Measurements from ENCODE around the gene NTF3.

Gene NTF3

DNA sequence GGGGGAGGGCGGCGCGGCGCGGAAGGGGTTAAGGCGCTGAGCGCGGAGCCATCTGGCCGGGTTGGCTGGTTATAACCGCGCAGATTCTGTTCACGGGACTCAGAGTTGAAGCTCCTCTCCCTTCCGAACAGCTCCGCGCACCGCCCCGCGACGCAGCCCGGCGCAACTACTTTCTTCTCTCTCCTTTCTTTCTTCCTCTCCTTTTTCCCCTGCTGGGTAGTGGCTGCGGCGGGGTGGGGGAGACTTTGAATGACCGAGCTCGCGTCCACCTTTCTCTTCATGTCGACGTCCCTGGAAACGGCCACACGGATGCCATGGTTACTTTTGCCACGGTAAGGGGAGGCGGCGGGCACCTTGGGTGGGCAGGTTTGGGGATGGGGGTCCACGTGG, at the start of gene NTF3:
NTF3 (plus strand) TSS at position 98 of the 390 bp plus-strand sequence; CDS start at position 315, 217 bp downstream.
- no peak for DNase-seq (ENCODE audit: low read depth)

DNA sequence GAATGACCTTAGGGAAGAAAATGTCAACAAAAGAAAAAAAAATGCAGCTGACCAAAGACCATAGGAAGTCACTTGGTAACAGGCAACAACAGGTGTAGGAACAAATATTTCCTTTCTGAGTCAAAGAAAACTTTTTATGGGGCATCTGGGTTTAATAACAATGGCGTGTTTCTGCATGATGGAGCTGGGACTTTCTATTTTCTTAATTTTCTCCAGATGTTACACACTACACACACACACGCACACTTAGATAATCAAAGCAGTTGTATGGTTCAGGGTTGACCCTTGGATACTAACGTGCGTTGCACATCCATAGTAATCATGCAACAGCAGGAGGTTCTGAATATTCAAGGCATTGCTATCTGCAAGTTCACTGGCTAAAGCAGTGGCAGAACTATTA, 47.9 kb upstream of the NTF3 start:
- DNase-seq (ENCODE audit: low read depth): no peak

DNA sequence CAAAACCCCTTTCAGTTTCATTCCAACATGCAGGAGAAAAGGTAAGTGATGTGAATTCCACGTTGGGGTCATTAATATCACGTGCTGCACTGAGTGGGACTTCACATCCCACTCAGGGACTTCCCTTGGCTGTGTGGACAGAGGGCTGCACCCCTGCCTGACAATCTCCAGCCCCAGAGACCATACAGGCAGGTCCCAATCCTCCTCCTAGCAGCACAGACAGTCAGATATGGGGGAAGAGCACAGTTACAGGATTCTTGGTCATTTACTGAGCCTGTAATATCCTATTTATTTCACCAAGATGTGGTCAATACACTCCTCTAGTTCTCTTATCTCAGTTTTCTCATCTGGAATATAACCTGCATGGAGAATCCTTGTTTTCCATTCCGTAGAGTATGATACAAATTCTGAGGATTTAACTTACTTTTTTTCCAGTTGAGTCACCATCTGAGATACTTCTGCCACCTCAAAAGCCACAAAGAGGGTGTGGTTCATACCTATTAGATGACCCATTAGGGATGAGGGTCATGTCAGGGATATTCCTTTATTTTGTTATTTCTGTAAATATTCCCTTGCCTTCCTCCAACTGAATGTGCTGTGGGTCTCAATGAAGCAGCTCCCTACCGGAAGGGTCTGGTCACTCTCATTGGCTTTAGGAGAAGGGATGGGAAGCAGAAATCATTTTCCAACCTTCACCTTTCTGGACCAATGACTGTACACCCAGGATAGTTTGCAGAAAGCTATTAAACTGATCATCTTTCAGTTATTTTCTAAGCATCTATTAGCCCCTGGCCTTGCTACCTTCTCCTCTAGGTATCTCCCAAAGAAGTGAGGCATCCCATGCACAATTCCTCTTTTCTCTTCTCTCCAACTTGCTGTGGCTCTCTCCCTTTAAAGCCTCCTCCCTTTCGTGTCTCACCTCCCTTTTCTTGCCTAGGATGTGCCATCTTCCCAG, 43.0 kb upstream of the NTF3 start:
- DNase-seq (ENCODE audit: low read depth): no peak

DNA sequence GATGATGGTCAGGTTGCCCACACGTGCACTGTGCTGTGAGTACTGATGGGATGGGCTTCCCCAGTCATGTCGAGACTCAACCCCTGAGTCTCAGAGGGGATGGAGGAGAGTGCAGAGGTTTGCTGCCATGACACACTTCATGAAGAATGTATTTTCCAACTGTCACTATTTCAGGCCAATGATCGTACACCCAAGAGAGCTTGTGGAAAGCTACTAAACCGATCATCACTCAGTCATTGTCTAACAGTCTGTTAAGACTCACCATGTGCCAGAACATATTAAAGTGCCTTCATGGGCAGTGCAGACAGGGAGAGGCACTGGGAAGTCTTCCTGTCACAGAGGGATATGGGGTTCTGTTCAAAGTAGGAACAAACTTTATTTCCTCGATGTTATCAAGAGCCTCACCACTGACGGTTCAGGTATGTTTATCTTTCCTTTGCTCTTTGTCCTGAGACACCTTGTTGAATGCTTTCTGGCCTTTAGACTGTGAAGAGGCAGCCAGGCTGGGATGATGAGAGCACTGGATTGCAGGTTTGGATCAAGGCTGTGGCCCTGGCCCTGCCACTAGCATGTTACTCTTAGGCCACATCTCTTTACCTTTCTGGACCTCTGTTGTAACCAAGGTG, 41.6 kb upstream of the NTF3 start:
- DNase-seq (ENCODE audit: low read depth): no peak

DNA sequence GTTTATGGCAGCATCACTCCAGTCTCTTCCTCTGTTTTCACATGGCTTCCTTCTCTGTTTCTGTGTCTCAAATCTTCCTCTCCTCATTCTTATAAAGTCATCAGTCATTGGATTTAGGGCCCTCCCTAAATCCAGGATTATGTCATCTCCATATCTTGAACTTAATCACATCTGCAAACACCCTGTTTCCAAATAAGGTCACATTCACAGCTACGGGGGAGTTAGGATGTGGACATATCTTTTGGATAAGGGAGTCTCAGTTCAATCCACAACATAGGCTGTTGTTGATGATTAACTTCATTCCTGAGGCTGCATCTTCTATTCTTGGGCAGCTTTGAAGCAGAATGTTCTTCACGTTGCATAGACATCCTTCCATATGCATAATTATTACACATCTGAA, 40.3 kb upstream of the NTF3 start:
- no peak for DNase-seq (ENCODE audit: low read depth)

DNA sequence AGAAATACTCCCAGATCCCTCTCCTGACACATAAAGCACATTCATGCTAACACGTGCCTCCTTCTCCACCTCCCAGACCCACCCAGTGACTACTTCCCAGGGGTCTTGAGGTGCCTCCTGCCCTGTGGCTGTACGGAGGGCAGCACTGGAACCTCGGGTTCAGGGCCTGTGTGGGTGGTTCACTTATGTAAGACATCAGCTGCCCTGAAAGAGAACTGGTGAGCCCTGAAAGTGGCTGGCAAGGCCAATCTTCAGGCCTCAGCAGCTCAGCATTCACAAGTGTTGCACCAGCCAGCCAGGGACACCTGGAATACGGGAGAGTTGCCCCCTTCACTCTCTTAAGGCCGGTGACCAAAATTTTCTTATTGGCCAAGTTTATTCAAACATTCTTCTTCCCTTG, 38.9 kb upstream of the NTF3 start:
- no peak for DNase-seq (ENCODE audit: low read depth)

DNA sequence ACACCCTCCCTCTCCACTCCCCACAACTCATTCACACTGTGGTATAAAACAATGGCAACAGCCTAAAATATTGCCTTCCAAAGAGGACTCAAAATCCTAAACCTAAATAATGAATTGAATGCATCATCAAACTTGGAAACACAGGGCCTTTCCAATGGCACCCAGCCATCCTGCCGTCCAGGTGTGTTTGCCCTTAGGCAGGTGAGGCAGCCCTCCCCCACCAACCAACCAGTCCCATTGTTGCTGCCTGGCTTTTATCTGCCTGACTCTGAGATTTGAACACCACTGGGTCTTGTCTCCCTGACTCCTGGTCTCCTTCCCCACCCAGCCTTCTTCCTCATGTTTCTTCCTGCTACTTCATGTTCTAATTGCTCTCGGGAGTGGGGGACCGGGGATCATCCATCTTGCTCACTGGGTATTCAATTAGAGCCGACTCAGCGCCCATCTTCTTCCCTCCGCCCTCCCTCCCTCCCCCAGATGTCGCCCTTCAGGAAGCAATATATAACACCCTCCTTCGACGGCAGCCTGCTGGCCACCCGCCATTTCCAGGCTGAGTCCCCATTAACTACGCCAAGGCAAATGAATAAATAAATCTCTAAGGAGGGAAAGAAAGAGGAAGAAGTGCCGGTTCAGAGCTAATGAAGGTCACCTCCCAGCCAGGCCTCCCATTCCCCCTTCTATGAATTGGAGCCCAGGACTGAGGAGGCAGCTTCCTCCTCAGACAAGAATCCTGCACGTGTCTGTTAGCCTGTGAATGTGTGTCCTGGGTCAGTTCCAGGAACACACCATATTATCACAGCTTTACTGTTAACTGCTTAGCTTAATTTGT, 36.3 kb upstream of the NTF3 start:
- no peak for DNase-seq (ENCODE audit: low read depth)

DNA sequence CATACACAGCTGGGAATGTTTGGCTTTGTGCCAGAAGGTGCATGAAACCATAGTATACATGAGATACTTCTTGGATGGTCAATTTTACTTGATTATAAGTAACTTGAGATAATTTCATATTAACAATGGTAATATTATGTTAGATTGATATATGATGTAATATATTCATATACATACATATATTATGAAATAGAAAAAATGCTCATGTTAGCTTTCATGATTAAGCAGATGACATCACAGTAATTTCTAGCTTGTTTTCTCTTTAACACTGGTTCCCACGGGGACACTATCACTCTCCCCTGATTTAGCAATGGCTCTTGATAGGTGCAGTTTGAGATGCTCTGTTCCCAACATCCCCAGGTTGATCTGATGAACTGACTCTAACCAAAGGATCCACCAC, 35.4 kb upstream of the NTF3 start:
- DNase-seq (ENCODE audit: low read depth): no peak

DNA sequence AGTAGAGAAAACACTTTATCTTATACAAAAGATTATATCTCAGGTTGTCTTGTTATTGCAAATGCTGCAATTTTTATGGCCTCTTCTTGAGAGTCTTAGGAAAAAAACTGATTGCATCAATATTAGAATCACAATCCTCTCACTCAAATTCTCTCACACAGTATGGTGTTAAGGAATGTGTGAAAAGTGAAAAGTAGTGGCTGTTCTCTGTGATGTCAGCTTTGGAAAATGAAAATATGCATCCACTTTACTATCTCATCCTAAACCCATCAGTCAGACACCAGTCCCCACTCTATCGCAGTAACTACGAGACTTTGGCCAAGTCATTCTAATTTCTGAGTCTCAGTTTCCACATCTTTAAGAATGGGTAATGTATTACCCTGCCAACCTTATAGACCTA, 32.6 kb upstream of the NTF3 start:
- no peak for DNase-seq (ENCODE audit: low read depth)

DNA sequence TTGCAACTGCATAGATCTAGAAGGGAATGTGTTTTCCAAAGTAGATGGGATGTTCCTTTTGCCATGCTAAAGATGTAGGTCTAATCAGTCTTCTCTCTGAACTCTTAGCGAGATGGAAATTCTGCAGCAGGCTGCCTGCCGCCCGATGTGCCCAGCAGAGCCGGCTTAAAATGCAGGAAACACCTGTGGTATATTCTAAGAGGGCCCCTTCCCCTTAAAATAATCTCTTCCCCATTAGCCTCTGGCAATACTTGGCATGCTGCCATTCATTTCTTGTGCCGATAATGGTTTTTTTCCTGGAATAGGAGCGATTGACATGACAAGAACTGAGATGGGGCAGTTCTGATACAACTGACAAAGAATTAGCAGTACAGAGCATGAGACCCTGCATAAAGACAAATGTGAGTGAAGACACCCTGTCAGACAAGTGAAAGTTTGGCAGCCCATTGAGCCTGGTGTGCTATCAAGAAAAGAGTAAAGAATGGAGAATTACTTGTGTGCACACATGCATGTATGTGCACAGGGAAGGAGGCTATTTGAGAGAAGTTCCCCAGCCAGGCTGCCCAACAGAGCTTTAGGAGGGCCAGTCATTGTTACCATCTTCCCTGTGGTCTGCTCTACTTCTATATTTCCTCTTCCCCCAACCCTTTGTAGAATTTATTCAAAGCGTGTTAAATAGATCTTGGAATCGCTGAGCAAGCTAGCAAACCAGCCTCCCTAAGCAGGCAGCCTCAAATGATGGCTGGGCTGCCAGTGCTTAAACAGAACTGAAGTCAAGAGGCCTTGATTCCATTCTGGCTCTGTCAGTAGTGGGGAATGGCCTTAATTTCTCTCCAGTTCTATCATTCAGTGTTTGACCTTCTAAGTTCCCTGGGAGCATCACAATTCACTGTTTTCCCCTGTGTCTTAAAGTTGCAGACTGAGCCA, 29.6 kb upstream of the NTF3 start:
- no peak for DNase-seq (ENCODE audit: low read depth)

DNA sequence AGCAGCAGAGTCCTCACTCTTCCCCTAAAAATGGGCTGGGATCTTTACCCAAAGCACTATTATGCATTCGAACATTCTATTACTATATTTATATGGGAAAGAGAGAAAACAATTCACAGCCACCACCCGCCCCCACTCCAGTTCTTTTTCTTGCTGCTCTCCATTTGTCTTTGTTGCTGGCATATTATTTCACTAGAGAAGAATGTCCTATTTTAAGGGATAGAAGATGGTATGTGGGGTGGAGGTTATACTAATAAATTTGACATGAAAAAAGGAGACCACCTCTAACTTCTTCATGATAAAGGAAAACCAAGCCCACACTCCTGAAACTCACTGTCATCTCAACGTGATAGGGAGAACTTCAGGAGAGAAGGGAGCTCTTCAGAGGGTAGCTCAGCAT, 28.5 kb upstream of the NTF3 start:
- no peak for DNase-seq (ENCODE audit: low read depth)

DNA sequence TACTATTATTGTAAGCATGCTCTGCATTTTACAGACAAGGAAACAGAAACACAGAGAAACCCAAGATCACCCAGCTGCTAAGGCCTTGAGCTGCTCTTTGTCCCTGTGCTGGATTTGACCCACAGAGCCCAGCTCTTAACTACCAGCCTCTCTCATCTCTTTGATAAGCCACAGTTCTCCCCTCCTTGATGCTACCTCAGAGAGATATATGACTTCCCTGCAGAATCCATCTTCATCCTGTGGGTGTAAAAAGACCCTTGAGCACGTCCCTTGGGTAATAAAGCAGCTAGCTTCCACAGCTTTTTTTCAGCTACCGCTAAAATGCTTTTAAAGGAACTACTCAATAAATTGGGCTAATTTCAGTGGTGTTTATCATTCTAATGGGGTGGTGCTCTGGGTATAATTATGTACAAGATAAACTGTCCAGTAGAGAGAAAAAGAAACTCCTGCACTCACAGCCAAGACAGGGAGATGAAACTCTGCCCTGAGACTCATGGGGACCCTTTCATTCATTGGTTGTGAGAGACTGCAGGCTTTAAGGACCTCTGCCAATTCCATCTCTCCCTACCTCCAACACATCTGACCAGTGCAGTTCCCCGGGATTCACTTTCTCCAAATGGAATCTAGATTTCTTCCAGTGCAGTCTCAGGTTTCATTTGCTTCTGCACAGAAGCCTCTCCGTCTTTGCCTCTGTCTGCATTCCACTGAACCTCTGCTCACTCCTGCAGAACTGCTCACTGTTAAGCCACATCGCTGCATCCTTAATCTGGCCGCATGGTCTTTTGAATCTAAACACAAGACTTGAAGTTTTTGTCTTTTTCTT, 24.7 kb upstream of the NTF3 start:
- no peak for DNase-seq (ENCODE audit: low read depth)

DNA sequence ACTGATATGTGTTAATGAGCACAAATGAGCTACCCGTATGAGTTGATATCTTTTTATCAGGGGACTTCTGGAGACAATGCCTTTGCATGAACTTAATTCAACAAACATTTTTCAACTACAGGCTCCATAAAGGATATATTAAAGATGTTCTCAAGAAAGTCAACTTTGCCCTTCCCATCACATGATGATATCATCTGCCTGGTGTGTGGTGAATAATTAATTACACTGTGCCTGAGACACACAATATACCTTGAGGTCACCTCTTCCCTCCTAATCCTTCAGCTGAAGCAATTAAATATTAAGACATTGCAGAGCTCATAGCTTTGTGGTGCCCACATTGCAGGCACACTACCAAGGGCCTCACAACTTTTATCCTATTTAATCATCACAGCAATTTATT, 22.3 kb upstream of the NTF3 start:
- no peak for DNase-seq (ENCODE audit: low read depth)

DNA sequence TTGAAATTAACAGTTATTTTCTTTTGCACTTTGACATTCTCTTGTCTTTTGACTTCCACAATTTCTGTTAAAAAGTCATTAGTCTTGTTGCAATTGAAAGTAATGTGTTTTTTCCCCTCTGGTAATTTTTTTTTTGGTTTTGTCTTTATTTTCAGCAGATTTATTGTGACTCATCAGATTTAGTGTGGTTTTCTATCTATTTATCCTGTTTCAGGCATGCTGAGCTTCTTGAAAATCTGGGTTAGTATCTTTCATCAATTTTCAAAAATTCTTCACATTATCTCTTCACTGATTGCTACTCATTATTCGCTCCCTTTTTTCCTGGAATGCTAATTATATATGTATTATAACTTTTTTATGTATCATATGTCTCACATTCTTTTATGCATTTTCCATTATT, 15.3 kb upstream of the NTF3 start:
- no peak for DNase-seq (ENCODE audit: low read depth)

DNA sequence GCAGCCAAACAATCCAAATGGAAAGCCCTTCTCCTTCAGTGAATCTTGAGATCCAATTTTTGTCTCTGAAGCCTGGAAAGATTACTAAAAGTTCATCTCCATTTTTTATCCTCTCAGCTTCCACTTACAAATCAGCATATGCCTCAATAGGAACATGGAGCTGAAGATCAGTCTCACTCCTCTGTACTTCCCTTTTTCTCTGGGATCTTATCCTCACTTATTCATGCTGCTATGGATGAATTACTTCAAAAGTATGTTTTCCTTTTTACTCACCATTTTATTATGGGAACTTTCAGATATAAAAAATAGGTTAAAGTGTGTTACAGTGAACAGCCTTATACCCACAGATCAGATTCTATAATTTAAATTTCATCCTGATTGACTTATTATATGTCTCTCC, 14.4 kb upstream of the NTF3 start:
- no peak for DNase-seq (ENCODE audit: low read depth)

DNA sequence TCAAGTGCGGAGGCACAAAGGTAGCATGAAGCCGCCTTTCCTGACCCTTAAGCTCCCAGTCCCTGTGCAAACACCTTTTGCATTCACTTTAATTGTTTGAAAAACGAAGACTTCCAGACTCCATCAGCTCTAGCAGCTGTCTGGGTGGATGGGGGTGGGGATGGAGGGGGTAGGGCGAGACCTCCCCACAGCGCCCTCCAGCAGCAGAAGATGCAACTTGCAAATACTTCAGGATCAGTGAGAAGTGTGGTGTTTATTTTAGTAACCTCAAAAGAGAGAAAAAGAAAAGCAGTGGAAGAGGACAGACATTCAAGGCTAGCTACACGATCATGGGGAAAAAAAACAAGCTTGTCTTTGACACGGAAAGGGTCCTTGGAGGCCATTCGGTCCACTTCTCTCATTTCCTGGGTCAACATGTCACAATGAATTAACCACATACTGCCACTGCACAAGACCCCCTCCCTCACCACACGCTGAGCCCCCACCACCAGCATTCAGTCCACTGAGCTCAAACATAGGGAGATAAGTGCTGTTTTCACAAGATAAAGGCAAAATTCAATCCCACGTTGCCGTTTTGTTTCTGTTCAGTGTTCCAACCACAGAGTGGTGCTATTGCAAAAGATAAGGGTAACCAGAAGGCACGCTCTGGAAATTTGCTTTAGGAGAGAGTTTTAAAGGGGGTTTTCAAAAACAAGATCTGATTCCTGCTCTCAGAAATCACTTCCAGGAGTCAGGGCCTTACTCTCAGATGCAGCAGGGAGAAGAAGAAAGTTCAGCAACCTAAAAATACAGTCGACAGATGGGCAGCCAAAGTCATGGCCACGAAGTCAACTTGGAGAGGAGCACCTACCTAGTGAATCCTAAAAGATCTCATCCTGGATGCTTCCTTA, 3.3 kb upstream of the NTF3 start:
- no peak for DNase-seq (ENCODE audit: low read depth)

DNA sequence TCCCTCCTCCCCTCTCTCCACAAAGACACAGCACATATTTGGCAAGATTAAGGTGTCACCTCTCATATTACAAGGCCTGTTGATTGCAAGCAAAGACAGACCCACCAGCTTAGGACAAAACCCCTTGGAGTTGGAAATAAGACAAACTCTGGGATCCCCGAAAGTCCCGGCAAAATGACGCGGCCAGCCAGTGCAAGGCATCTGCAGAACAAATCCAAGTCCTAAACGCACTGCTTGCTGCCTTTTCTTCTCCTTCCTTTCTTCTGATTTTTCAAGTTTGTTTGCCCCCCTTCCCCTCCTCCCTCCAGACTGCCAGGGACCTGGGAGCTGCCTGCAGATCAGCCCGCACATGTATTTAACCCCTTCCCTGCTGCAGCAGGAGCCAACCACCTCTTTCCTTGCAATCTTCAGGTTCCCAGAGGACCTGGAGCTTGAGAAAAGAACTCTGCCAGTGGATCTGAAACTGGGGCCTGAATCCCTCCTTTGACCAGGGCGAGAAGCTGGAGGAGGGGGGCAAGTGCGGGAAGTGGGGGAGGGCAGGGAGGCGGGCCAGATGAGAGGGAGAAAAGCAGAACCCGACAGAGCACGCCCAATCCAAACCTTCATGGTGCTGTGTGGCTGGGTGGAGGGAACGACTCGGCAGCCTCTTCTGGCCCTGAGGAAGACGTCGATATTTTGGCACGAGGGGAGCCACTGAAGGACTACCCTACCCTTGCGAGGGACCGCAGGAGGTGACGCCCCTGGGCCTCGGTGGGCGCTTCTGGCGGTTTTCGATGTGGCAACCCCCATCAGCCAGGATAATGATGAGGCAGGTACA, 2.0 kb upstream of the NTF3 start:
- no peak for DNase-seq (ENCODE audit: low read depth)

DNA sequence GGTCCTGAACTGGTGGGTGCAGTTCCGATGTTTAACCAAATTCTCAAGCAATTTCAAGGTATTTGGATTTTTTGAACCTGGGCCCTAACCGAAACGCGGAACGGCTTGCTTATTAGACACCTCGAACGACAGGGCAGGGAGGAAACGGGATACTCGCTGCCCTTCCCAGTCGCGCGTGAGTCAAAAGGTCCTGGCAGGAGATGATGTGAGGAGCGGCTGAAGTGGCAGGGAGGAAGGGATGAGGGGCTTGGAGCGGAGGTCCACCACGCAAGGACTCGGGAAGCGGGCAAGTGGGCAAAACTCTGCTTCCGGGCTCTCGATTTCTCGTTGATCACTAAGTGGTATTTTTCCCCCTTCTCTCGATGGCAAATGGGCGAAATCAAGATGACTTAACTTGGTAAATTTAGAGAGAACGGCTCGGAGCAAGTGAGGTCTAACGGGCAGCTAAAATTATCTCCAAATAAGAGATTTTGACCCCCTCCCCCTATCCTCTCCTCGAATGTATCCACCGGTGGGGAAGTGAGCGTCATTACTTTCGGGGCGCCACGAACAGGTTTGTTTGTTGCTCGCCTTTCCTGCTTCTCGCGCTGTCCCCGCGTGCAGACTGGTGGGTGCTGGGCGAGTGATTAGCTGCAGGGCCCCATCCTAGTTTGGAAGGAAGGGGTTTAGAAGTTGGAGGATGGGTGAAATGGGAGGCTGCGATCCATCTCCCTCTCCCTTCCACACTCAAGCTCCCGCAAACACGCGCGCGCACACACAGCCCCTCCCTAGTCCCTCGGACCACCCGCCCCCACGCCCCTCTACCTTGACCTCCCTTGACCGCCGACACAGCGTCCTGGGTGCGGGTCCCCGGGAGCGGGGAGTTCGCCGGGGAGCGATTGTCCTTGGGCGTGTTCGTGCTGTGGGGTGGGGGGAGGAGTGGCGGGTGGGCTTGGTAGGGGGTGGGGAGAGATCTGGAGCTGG, 986 bp upstream of the NTF3 start:
- DNase-seq (ENCODE audit: low read depth): no peak

Measured in non-pigmented ciliary epithelial cell (primary cell).